T-cell (primary cell): ENCODE data around the gene LPO. TPM values are rescaled to one million over a fixed set of nuclear protein-coding genes. Genes with fewer than 3 reads are reported as not detected.
A peak's percentile ranks its signal among the peaks of the same experiment; 100 is the strongest.

Source experiments
- ATAC-seq, 4 experiments: fragments of 200-7000 bp in 3 of 4; fragments of 150-1000 bp in 1 of 4; cut with Tn5 transposase; replicated peaks in 1 of 4; 1 replicate in 3 of 4; 2 replicates in 1 of 4; pipeline ENCODE4 v1.10.0; 2021; ENCODE audit warnings: moderate library complexity in 3 of 4, mild to moderate bottlenecking in 2 of 4, moderate number of reproducible peaks in 1 of 4
- CTCF ChIA-PET, 2 donors: fragments of 300-600 bp; sonication (Branson Sonifier 250); formaldehyde crosslinking; loops; one replicate each; lab custom pipeline; 2022; ENCODE audit warnings: antibody characterized with exemption in 2 of 2; lab: Charles Lee
- POLR2A ChIA-PET, 2 donors: fragments of 300-600 bp; sonication (Branson Sonifier 250); formaldehyde crosslinking; loops; one replicate each; lab custom pipeline; 2022; ENCODE audit warnings: antibody characterized with exemption in 2 of 2; lab: Charles Lee
- DNase-seq, 35 experiments: peaks; one replicate each; pipeline versions ENCODE4 v3.0.0 to v3.0.0-alpha.2; 2013 to 2023
- H3K27ac ChIP-seq: one replicate; pipeline ENCODE4 v1.5.1; 2013; ENCODE audit warnings: low read length
- H3K27me3 ChIP-seq, 2 experiments: replicated peaks in 1 of 2; 1 replicate in 1 of 2; 2 replicates in 1 of 2; pipeline versions ENCODE4 v1.6.1 to v1.7.0; 2013; ENCODE audit warnings: low read length in 1 of 2, mixed read lengths in 1 of 2; ENCODE audit not compliant: control insufficient read depth in 2 of 2, insufficient read depth in 2 of 2; ENCODE audit errors: extremely low read depth in 1 of 2
- H3K36me3 ChIP-seq, 2 donors: 1 replicate in 1 of 2; 2 replicates in 1 of 2; pipeline versions ENCODE4 v1.6.1 to v1.7.0; 2013; ENCODE audit warnings: low read length in 1 of 2; ENCODE audit not compliant: control insufficient read depth in 2 of 2, insufficient read depth in 1 of 2; ENCODE audit errors: extremely low read depth in 1 of 2
- H3K4me1 ChIP-seq, 2 experiments: 1 replicate in 1 of 2; 2 replicates in 1 of 2; pipeline versions ENCODE4 v1.6.1 to v1.7.0; 2013; ENCODE audit warnings: low read length in 2 of 2, mixed read lengths in 1 of 2; ENCODE audit not compliant: insufficient read depth in 2 of 2, control insufficient read depth in 1 of 2; ENCODE audit errors: extremely low read depth in 1 of 2
- H3K4me3 ChIP-seq, 2 donors: 1 replicate in 1 of 2; 2 replicates in 1 of 2; pipeline versions ENCODE4 v1.5.1 to v1.7.0; 2013; ENCODE audit warnings: mild to moderate bottlenecking in 2 of 2, low read length in 1 of 2, moderate library complexity in 1 of 2; ENCODE audit not compliant: control insufficient read depth in 1 of 2; ENCODE audit errors: extremely low read depth in 1 of 2
- H3K9me3 ChIP-seq: 2 replicates; pipeline ENCODE4 v1.7.0; 2013
- H3K27ac Mint-ChIP-seq, 2 donors: one replicate each; pipeline ENCODE4 v1.8.0; 2020 to 2021; ENCODE audit warnings: mild to moderate bottlenecking in 2 of 2, mixed read lengths in 2 of 2
- H3K27me3 Mint-ChIP-seq, 2 donors: one replicate each; pipeline ENCODE4 v1.8.0; 2021 to 2022; ENCODE audit warnings: mixed read lengths in 2 of 2
- H3K36me3 Mint-ChIP-seq: one replicate; pipeline ENCODE4 v1.8.0; 2021; ENCODE audit warnings: mixed read lengths
- H3K4me1 Mint-ChIP-seq, 3 donors: one replicate each; pipeline ENCODE4 v1.8.0; 2020 to 2022; ENCODE audit warnings: mixed read lengths in 3 of 3, mild to moderate bottlenecking in 1 of 3
- H3K4me3 Mint-ChIP-seq, 3 donors: one replicate each; pipeline ENCODE4 v1.8.0; 2020 to 2022; ENCODE audit warnings: mild to moderate bottlenecking in 3 of 3, mixed read lengths in 3 of 3, moderate library complexity in 3 of 3
- H3K9me3 Mint-ChIP-seq, 3 donors: one replicate each; pipeline ENCODE4 v1.8.0; 2020 to 2022; ENCODE audit warnings: mixed read lengths in 3 of 3
- WGBS: methylation state at CpG from one replicate; pipeline ENCODE4 v1.1.5; 2013; ENCODE audit warnings: missing lambda C conversion rate; ENCODE audit not compliant: insufficient coverage; 5-methylcytosine and 5-hydroxymethylcytosine counted together
- total RNA-seq, 35 experiments: library from RNA in 6 of 35; stranded (reverse) in 6 of 35; fragments of 120-200 nt in 1 of 35; gene quantifications; one replicate each; pipeline versions ENCODE4 v1.2.1 to v1.2.4 and lab custom pipeline; 2013 to 2026

LPO gene
- total RNA-seq, 5 donors from 2014 or later (not counting 1 experiment from before 2014, with no cell fraction given), result not detected

GRCh38 chr17:58313815-58314705 is 75.7 kb downstream of the LPO start:
- Mint-ChIP-seq H3K4me1 (peaks cover 9 to 15% (median 11%) of the 10 kb centered on the region in 3 donors), H3K4me3 (no peak overlapping the region), H3K36me3 (peaks cover 8% of the 10 kb centered on the region), H3K27ac (no peak overlapping the region), H3K27me3 (no peaks in the 10 kb centered on the region), H3K9me3 (no peaks in the 10 kb centered on the region)
- no peak for ATAC-seq
- Histone ChIP-seq H3K27me3 (no peaks in the 10 kb centered on the region), H3K27ac (no peak overlapping the region), H3K4me3 (no peak overlapping the region), H3K4me1 (peaks cover 3 to 22% of the 10 kb centered on the region in 2 experiments), H3K9me3 (no peaks in the 10 kb centered on the region), H3K36me3 (peaks cover 0 to 31% of the 10 kb centered on the region in 2 donors)
- ChIA-PET CTCF (interaction anchor here (0.5 to 7.8 kb wide), 4 partner anchors 9 to 109 kb away, joined by 3 to 191 read pairs (median 5); no protein-coding TSS in a partner anchor), POLR2A (no interaction called here)
- WGBS, result 100% methylated on average over 2 of the region's 7 CpGs
- DNase-seq, result no peak

DNA sequence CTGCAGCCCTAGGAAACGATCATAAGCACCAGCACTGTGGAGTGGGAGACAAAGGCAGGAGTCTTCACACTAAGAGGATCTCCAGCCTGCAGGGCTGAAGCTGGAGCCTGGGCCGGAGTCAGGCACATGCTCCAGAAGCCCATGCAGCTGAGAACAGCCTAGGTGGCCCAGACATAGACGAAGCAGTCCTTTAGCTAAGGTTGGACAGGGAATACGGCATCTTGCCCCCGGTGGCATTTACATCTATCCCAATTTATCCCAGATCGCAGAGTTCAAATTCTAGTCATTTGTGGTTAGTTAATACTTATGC is 76.3 kb downstream of the LPO start:
- Histone ChIP-seq H3K9me3 (no peaks in the 10 kb centered on the region), H3K4me1 (peaks cover 3 to 22% of the 10 kb centered on the region in 2 experiments), H3K4me3 (no peak overlapping the region), H3K36me3 (peaks cover 0 to 29% of the 10 kb centered on the region in 2 donors), H3K27me3 (no peaks in the 10 kb centered on the region), H3K27ac (no peak overlapping the region)
- CTCF ChIA-PET, result interaction anchor here (0.5 to 7.8 kb wide), 5 partner anchors 10 to 173 kb away, joined by 3 to 191 read pairs (median 3); partner anchors contain the start of genes HSF5 (in 1 of the 2) and RNF43 (in 1 of the 2)
- POLR2A ChIA-PET, result no interaction called here
- Mint-ChIP-seq H3K27me3 (no peaks in the 10 kb centered on the region), H3K4me3 (no peak overlapping the region), H3K9me3 (no peaks in the 10 kb centered on the region), H3K4me1 (peaks cover 9 to 15% (median 11%) of the 10 kb centered on the region in 3 donors), H3K36me3 (peaks cover 5% of the 10 kb centered on the region), H3K27ac (no peak overlapping the region)
- WGBS, result 100% methylated on average over 1 of the region's 6 CpGs
- DNase-seq (peak in 1 of 35 experiments; percentile 4), ATAC-seq (no peak)

DNA sequence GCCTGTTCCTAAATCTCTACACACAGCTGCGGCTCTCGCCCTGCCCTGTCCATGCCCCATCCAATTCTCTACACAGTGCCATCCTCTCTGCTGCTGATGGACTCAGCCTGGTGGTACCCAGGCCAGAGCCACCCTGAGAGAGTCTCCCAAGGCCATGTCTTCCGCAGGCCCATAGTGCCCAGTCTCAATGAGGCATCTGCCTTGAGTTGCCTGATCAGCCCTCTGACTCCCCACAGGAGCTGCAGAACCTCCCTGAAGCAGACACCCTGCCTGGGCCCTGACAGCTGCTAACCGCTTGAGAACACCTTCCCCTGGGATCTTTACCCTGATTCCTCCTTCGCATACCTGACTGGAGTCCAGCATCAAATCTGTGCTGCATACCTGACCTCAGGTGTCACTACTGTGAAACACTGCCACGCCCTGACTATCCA is 76.9 kb downstream of the LPO start:
- Histone ChIP-seq H3K27me3 (no peaks in the 10 kb centered on the region), H3K36me3 (peaks cover 0 to 28% of the 10 kb centered on the region in 2 donors), H3K4me3 (no peak overlapping the region), H3K4me1 (peaks cover 3 to 22% of the 10 kb centered on the region in 2 experiments), H3K27ac (no peak overlapping the region), H3K9me3 (no peaks in the 10 kb centered on the region)
- Mint-ChIP-seq H3K4me1 (peaks cover 9 to 15% (median 11%) of the 10 kb centered on the region in 3 donors), H3K27ac (peak overlapping the region in 1 of 2 donors; percentile 64), H3K27me3 (no peaks in the 10 kb centered on the region), H3K4me3 (no peak overlapping the region), H3K9me3 (no peaks in the 10 kb centered on the region), H3K36me3 (peaks cover 5% of the 10 kb centered on the region)
- POLR2A ChIA-PET, result interaction anchor here (0.6 kb wide), 2 partner anchors 43 to 124 kb away, joined by 4 to 7 read pairs; no protein-coding TSS in a partner anchor
- CTCF ChIA-PET, result interaction anchor here (0.6 to 7.8 kb wide), 7 partner anchors 10 to 354 kb away, joined by 3 to 191 read pairs (median 4); partner anchors contain the start of genes RNF43 (in 2 of the 2) and HSF5 (in 1 of the 2)
- DNase-seq (no peak), ATAC-seq (no peak)
- 100% methylated on average over 4 of the region's 6 CpGs for WGBS

- no CpG with 5 or more reads among the region's 4 CpGs for WGBS
- H3K36me3 Mint-ChIP-seq, result peaks cover 6% of the 10 kb centered on the region
- Histone ChIP-seq H3K27ac (no peak overlapping the region), H3K4me1 (peaks cover 3 to 22% of the 10 kb centered on the region in 2 experiments), H3K36me3 (peaks cover 0 to 29% of the 10 kb centered on the region in 2 donors), H3K27me3 (no peaks in the 10 kb centered on the region), H3K4me3 (no peak overlapping the region), H3K9me3 (no peaks in the 10 kb centered on the region)
- no peaks in the 10 kb centered on the region for H3K27me3 Mint-ChIP-seq
- H3K27ac Mint-ChIP-seq, result peak overlapping the region in 1 of 2 donors; percentile 64
- H3K9me3 Mint-ChIP-seq, result no peaks in the 10 kb centered on the region
- H3K4me1 Mint-ChIP-seq, result peaks cover 9 to 15% (median 11%) of the 10 kb centered on the region in 3 donors
- CTCF ChIA-PET, result interaction anchor here (0.6 to 7.8 kb wide), 6 partner anchors 28 to 354 kb away, joined by 3 to 191 read pairs (median 6); partner anchors contain the start of genes HSF5 (in 1 of the 2) and RNF43 (in 1 of the 2)
- no peak for ATAC-seq
- H3K4me3 Mint-ChIP-seq, result no peak overlapping the region
- DNase-seq, result no peak
- POLR2A ChIA-PET, result interaction anchor here in 1 of 2 donors (0.6 kb wide), 1 partner anchor 124 kb away, joined by 4 read pairs; no protein-coding TSS in a partner anchor
These were observed 77.4 kb downstream of the LPO start for GRCh38 chr17:58315750-58316149.

DNA sequence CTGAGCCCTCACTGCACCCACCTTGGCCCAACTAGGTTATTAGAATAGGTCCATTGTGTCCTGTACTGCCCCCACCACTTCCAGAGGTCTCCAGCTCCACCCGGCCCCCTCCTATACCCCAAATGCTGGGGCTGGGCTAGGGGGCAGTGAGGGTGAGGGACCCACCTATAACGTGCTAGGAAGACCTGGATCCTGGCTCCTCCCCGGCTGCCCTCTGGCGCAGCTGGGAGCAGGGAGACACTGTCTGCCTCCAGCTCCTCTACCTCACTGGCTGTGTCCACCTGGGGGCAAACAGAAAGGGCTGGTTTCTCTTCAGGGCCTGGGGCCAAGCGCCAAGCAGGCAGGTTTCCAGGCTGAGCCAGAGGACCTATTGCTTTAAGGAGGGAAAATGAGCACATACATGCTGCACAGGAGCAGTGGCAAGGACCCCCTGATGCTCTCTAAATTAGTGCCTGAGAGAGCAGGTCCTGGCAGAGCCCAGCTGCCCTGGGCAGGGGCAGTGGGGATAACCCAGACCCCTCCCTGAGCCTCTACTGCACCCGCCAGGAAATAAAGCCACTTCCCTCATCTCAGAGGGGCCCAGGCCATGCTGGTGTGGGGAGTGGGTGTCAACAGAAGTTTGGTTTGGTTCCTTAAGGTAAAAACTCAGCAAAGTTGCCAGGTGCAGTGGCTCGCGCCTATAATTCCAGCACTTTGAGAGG is 78.0 kb downstream of the LPO start:
- Histone ChIP-seq H3K27me3 (no peaks in the 10 kb centered on the region), H3K36me3 (peaks cover 0 to 26% of the 10 kb centered on the region in 2 donors), H3K9me3 (no peaks in the 10 kb centered on the region), H3K4me3 (no peak overlapping the region), H3K27ac (no peak overlapping the region), H3K4me1 (peaks cover 3 to 22% of the 10 kb centered on the region in 2 experiments)
- H3K27ac Mint-ChIP-seq, result no peak overlapping the region
- DNase-seq (peak in 1 of 35 experiments; percentile 2), ATAC-seq (no peak)
- H3K36me3 Mint-ChIP-seq, result peaks cover 10% of the 10 kb centered on the region
- ChIA-PET CTCF (interaction anchor here (0.6 to 7.8 kb wide), 15 partner anchors 9 to 1491 kb away, joined by 3 to 191 read pairs (median 7); partner anchors contain the start of genes RNF43 (in 2 of the 2), HSF5 (in 1 of the 2) and SUPT4H1 (in 1 of the 2)), POLR2A (interaction anchor here in 1 of 2 donors (2.4 kb wide), 1 partner anchor 28 kb away, joined by 25 read pairs; no protein-coding TSS in a partner anchor)
- no peak overlapping the region for H3K4me3 Mint-ChIP-seq
- H3K9me3 Mint-ChIP-seq, result no peaks in the 10 kb centered on the region
- no peaks in the 10 kb centered on the region for H3K27me3 Mint-ChIP-seq
- 86% methylated on average over 1 of the region's 8 CpGs for WGBS
- H3K4me1 Mint-ChIP-seq, result peaks cover 9 to 15% (median 11%) of the 10 kb centered on the region in 3 donors
